WTC11 (cell line): ENCODE results near the gene SP4. TPM values are rescaled to one million over a fixed set of nuclear protein-coding genes. Genes with fewer than 3 reads are reported as not detected.
A peak's percentile ranks its signal among the peaks of the same experiment; 100 is the strongest.

Experiments
- ATAC-seq: fragments of 200-7000 bp; cut with Tn5 transposase; 2 replicates; pipeline ENCODE4 v1.10.0; 2021; ENCODE audit warnings: mild to moderate bottlenecking, moderate library complexity
- CTCF ChIA-PET: fragments of 300-600 bp; sonication (Branson Sonifier 250); formaldehyde crosslinking; loops from one replicate; lab custom pipeline; 2021; ENCODE audit warnings: antibody characterized with exemption; lab: Charles Lee
- POLR2A ChIA-PET: fragments of 350-600 bp; sonication (Branson Sonifier 250); formaldehyde crosslinking; loops from one replicate; lab custom pipeline; 2021; ENCODE audit warnings: antibody characterized with exemption; lab: Charles Lee
- DNase-seq: peaks from one replicate; pipeline ENCODE4 v3.0.0; 2021; ENCODE audit warnings: low spot score
- H3K27ac Mint-ChIP-seq: 2 replicates; pipeline ENCODE4 v1.8.0; 2021; ENCODE audit warnings: mixed read lengths
- H3K27me3 Mint-ChIP-seq: 2 replicates; pipeline ENCODE4 v1.8.0; 2021; ENCODE audit warnings: low read depth, mild to moderate bottlenecking, moderate library complexity, mixed read lengths
- H3K36me3 Mint-ChIP-seq: 2 replicates; pipeline ENCODE4 v1.8.0; 2021; ENCODE audit warnings: mixed read lengths
- H3K4me1 Mint-ChIP-seq: 2 replicates; pipeline ENCODE4 v1.8.0; 2022; ENCODE audit warnings: mixed read lengths
- H3K4me3 Mint-ChIP-seq: 2 replicates; pipeline ENCODE4 v1.8.0; 2021; ENCODE audit warnings: mild to moderate bottlenecking, moderate library complexity, mixed read lengths
- H3K9me3 Mint-ChIP-seq: 2 replicates; pipeline ENCODE4 v1.8.0; 2021; ENCODE audit warnings: mixed read lengths
- ATF1 ChIP-seq: sonication (generic); formaldehyde crosslinking; IDR thresholded peaks from 2 replicates; pipeline ENCODE4 v1.8.1; 2023; ENCODE audit warnings: mild to moderate bottlenecking, moderate library complexity, missing genetic modification reagents
- CDX4 ChIP-seq: fragments of 250-450 bp; sonication (Bioruptor Pico); IDR thresholded peaks from 2 replicates; pipeline ENCODE4 v1.9.0; 2021; ENCODE audit warnings: moderate library complexity, mild to moderate bottlenecking, inconsistent platforms, borderline replicate concordance
- CREB1 ChIP-seq: sonication (generic); formaldehyde crosslinking; IDR thresholded peaks from 2 replicates; pipeline ENCODE4 v1.8.0; 2023; ENCODE audit warnings: mild to moderate bottlenecking, missing genetic modification reagents
- ELF4 ChIP-seq: sonication (generic); formaldehyde crosslinking; IDR thresholded peaks from 2 replicates; pipeline ENCODE4 v1.8.1; 2022; ENCODE audit warnings: low read depth, mild to moderate bottlenecking, moderate library complexity, missing genetic modification reagents
- EMX1 ChIP-seq: fragments of 250-450 bp; sonication (Bioruptor Pico); IDR thresholded peaks from 2 replicates; pipeline ENCODE4 v1.8.0; 2021; ENCODE audit warnings: mild to moderate bottlenecking
- GRHL2 ChIP-seq: fragments of 250-450 bp; sonication (Bioruptor Pico); IDR thresholded peaks from 2 replicates; pipeline ENCODE4 v1.8.0; 2022; ENCODE audit warnings: mild to moderate bottlenecking, moderate library complexity; ENCODE audit not compliant: insufficient replicate concordance, severe bottlenecking
- GTF2I ChIP-seq: fragments of 250-450 bp; sonication (Bioruptor Pico); conservative IDR thresholded peaks from 2 replicates; pipeline ENCODE4 v1.4.0; 2021; ENCODE audit warnings: mild to moderate bottlenecking
- HMGXB4 ChIP-seq: sonication (generic); formaldehyde crosslinking; IDR thresholded peaks from 2 replicates; pipeline ENCODE4 v1.8.1; 2023; ENCODE audit warnings: mild to moderate bottlenecking, moderate library complexity, missing genetic modification reagents
- JUN ChIP-seq: sonication (generic); formaldehyde crosslinking; IDR thresholded peaks from 2 replicates; pipeline ENCODE4 v1.8.0; 2023; ENCODE audit warnings: mild to moderate bottlenecking, missing genetic modification reagents
- OVOL2 ChIP-seq: fragments of 250-450 bp; sonication (Bioruptor Pico); IDR thresholded peaks from 2 replicates; pipeline ENCODE4 v1.9.0; 2021; ENCODE audit warnings: mild to moderate bottlenecking, borderline replicate concordance
- TP53 ChIP-seq: sonication (generic); formaldehyde crosslinking; IDR thresholded peaks from 2 replicates; pipeline ENCODE4 v1.8.1; 2023; ENCODE audit warnings: mild to moderate bottlenecking, missing genetic modification reagents
- ZNF138 ChIP-seq: sonication (generic); formaldehyde crosslinking; conservative IDR thresholded peaks from 2 replicates; pipeline ENCODE4 v1.8.1; 2022; ENCODE audit warnings: mild to moderate bottlenecking, moderate library complexity, missing genetic modification reagents
- ZNF263 ChIP-seq: sonication (generic); formaldehyde crosslinking; IDR thresholded peaks from 2 replicates; pipeline ENCODE4 v1.8.1; 2022; ENCODE audit warnings: low read depth, mild to moderate bottlenecking, moderate library complexity, missing genetic modification reagents
- ZNF281 ChIP-seq: sonication (generic); formaldehyde crosslinking; IDR thresholded peaks from 2 replicates; pipeline ENCODE4 v1.8.0; 2023; ENCODE audit warnings: mild to moderate bottlenecking, missing genetic modification reagents
- ZNF317 ChIP-seq: sonication (generic); formaldehyde crosslinking; IDR thresholded peaks from 2 replicates; pipeline ENCODE4 v1.8.1; 2023; ENCODE audit warnings: low read depth, mild to moderate bottlenecking, moderate library complexity, missing genetic modification reagents, borderline replicate concordance
- ZNF512 ChIP-seq: sonication (generic); formaldehyde crosslinking; IDR thresholded peaks from 2 replicates; pipeline ENCODE4 v1.8.1; 2022; ENCODE audit warnings: missing genetic modification reagents, borderline replicate concordance
- total RNA-seq: library from RNA; stranded (reverse); gene quantifications from 3 replicates; pipeline ENCODE4 v1.2.3, GENCODE V29; 2021
- TF ChIP-seq, protein P1 (sequence below): sonication (generic); formaldehyde crosslinking; conservative IDR thresholded peaks from 2 replicates; pipeline ENCODE4 v1.8.1; 2023; ENCODE audit warnings: mild to moderate bottlenecking, low read depth, missing genetic modification reagents, moderate library complexity
- TF ChIP-seq, protein P2 (sequence below): fragments of 250-450 bp; sonication (Bioruptor Pico); IDR thresholded peaks from 2 replicates; pipeline ENCODE4 v1.8.0; 2021; ENCODE audit warnings: mild to moderate bottlenecking

SP4 gene
- total RNA-seq, 1 experiment from 2014 or later: 23.1 TPM

DNA sequence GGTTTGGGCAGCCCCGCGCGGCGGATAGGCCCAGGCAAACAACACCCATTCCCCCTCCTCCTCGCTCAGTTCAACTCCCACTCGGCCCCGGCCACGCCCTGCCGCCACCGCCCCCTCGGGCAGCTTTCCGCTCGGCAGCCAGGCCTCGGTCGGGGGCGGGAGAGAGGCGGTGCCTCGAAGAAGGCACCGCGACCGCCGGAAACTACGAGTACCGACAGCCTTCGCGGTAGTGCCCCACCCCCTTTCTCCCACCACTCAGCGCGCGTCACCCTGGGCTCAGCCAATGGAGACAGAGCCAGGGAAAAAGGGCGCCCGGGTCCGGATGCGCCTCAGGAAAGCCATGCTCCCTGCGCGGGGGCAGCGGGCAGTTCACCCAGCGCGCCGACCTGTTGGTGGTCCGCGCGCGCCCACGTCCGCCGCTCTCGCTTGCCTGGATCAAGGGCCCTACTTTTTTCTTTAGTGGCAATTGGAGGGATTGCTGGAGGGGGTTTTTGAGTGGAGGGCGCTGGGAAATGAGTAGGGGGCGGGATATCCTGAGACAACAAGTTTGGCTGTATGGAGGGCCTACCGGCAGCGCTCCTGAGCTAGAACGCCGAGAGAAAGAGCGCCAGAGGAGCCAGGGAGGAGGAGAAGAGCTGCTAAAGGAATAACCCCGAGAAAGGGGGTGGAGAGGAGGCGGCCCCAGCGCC is 557 bp upstream of the SP4 start (continued):
- TF ChIP-seq, protein P1, sequence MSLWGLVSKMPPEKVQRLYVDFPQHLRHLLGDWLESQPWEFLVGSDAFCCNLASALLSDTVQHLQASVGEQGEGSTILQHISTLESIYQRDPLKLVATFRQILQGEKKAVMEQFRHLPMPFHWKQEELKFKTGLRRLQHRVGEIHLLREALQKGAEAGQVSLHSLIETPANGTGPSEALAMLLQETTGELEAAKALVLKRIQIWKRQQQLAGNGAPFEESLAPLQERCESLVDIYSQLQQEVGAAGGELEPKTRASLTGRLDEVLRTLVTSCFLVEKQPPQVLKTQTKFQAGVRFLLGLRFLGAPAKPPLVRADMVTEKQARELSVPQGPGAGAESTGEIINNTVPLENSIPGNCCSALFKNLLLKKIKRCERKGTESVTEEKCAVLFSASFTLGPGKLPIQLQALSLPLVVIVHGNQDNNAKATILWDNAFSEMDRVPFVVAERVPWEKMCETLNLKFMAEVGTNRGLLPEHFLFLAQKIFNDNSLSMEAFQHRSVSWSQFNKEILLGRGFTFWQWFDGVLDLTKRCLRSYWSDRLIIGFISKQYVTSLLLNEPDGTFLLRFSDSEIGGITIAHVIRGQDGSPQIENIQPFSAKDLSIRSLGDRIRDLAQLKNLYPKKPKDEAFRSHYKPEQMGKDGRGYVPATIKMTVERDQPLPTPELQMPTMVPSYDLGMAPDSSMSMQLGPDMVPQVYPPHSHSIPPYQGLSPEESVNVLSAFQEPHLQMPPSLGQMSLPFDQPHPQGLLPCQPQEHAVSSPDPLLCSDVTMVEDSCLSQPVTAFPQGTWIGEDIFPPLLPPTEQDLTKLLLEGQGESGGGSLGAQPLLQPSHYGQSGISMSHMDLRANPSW: no peak
- no peak for TF ChIP-seq CREB1 (CRISPR knock-in tag)
- no peak for TF ChIP-seq GTF2I (CRISPR knock-in tag)
- TF ChIP-seq OVOL2: no peak
- no peak for TF ChIP-seq ZNF263 (CRISPR knock-in tag)
- TF ChIP-seq ZNF138: no peak
- TF ChIP-seq ZNF317 (CRISPR knock-in tag): no peak
- TF ChIP-seq, protein P2, sequence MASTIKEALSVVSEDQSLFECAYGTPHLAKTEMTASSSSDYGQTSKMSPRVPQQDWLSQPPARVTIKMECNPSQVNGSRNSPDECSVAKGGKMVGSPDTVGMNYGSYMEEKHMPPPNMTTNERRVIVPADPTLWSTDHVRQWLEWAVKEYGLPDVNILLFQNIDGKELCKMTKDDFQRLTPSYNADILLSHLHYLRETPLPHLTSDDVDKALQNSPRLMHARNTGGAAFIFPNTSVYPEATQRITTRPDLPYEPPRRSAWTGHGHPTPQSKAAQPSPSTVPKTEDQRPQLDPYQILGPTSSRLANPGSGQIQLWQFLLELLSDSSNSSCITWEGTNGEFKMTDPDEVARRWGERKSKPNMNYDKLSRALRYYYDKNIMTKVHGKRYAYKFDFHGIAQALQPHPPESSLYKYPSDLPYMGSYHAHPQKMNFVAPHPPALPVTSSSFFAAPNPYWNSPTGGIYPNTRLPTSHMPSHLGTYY (CRISPR knock-in tag): no peak; the same call in 1 of the 2 replicates
- TF ChIP-seq CDX4 (CRISPR knock-in tag): no peak
- no peak for TF ChIP-seq EMX1 (CRISPR knock-in tag)
- TF ChIP-seq ZNF281 (CRISPR knock-in tag): no peak
- TF ChIP-seq GRHL2: no peak

DNA sequence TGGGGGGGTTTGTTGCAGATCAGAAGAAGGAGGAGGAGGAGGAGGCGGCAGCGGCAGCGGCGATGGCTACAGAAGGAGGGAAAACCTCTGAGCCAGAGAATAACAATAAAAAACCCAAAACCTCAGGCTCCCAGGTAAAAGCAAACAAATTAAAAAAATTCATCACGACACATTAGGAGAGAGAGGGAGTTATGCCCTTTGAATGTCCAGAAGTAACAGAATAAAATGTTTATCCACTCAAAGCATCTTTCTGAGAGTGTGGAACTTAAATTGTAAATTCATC is 717 bp downstream of the SP4 start:
- Mint-ChIP-seq H3K27me3 (no peaks in the 10 kb centered on the region), H3K4me3 (peak overlapping the region; percentile 99), H3K4me1 (peaks cover 67% of the 10 kb centered on the region), H3K9me3 (no peaks in the 10 kb centered on the region), H3K27ac (peak overlapping the region; percentile 99), H3K36me3 (peaks cover 18% of the 10 kb centered on the region)
- CTCF ChIA-PET: interaction anchor here (1.8 kb wide), 1 partner anchor 79 kb away, joined by 4 read pairs; no protein-coding TSS in a partner anchor
- ATAC-seq: no peak
- TF ChIP-seq TP53 (CRISPR knock-in tag): no peak
- no peak for TF ChIP-seq JUN (CRISPR knock-in tag)
- TF ChIP-seq GRHL2: no peak
- TF ChIP-seq HMGXB4 (CRISPR knock-in tag): no peak
- no peak for TF ChIP-seq ELF4
- TF ChIP-seq ATF1 (CRISPR knock-in tag): no peak
- no peak for TF ChIP-seq ZNF512 (CRISPR knock-in tag)
- POLR2A ChIA-PET: no interaction called here
- no peak for DNase-seq
